Measurements from ENCODE around the gene SPINT2. TPM values are rescaled to one million over a fixed set of nuclear protein-coding genes. Genes with fewer than 3 reads are reported as not detected.

SPINT2 gene
- total and polyA plus RNA-seq, 2 of the 13 experiments (the other 11 are each of a cell fraction or from before 2014, with no cell fraction given): 0.31 to 0.77 TPM

- intact Hi-C loops (cut with micrococcal nuclease; ENCODE audit: unreplicated experiment): loop anchor here (5.0 kb wide), 1 partner anchor 69 kb away; no protein-coding TSS in a partner anchor
- H3K4me3 ChIP-seq (replicated peaks in 1 of 3; ENCODE audit: insufficient read depth in 1 of 3, low read depth in 2 of 3, low read length in 3 of 3): no peak overlapping the region
- no peaks in the 10 kb centered on the region for H3K79me2 ChIP-seq (ENCODE audit: insufficient read depth, low read length)
- no peaks in the 10 kb centered on the region for H3K9me3 ChIP-seq (ENCODE audit: low read length)
- ATAC-seq (no peak), FAIRE-seq (no peak), DNase-seq (ENCODE audit: low spot score) (no peak)
- no peak overlapping the region for H3K4me2 ChIP-seq (ENCODE audit: low read depth, low read length)
- BruUV-seq (replicated peaks): no TSS peak
- H3K27me3 ChIP-seq (ENCODE audit: control insufficient read depth in 1 of 2, insufficient read depth in 2 of 2, low read length in 2 of 2): peaks cover 4 to 20% of the 10 kb centered on the region in 2 experiments; a peak in 3 of 5 replicates
- no peak overlapping the region for H3K9ac ChIP-seq (ENCODE audit: insufficient read depth, low read depth, low read length)
- ChIA-PET POLR2A (no interaction called here), CTCF (ENCODE audit: low intra/inter-chr PET ratio, low total read pairs) (no interaction called here)
- H3K36me3 ChIP-seq (replicated peaks in 1 of 2; ENCODE audit: control insufficient read depth in 1 of 2, insufficient read depth in 2 of 2, low read length in 2 of 2): no peaks in the 10 kb centered on the region
- TF ChIP-seq, protein P1, sequence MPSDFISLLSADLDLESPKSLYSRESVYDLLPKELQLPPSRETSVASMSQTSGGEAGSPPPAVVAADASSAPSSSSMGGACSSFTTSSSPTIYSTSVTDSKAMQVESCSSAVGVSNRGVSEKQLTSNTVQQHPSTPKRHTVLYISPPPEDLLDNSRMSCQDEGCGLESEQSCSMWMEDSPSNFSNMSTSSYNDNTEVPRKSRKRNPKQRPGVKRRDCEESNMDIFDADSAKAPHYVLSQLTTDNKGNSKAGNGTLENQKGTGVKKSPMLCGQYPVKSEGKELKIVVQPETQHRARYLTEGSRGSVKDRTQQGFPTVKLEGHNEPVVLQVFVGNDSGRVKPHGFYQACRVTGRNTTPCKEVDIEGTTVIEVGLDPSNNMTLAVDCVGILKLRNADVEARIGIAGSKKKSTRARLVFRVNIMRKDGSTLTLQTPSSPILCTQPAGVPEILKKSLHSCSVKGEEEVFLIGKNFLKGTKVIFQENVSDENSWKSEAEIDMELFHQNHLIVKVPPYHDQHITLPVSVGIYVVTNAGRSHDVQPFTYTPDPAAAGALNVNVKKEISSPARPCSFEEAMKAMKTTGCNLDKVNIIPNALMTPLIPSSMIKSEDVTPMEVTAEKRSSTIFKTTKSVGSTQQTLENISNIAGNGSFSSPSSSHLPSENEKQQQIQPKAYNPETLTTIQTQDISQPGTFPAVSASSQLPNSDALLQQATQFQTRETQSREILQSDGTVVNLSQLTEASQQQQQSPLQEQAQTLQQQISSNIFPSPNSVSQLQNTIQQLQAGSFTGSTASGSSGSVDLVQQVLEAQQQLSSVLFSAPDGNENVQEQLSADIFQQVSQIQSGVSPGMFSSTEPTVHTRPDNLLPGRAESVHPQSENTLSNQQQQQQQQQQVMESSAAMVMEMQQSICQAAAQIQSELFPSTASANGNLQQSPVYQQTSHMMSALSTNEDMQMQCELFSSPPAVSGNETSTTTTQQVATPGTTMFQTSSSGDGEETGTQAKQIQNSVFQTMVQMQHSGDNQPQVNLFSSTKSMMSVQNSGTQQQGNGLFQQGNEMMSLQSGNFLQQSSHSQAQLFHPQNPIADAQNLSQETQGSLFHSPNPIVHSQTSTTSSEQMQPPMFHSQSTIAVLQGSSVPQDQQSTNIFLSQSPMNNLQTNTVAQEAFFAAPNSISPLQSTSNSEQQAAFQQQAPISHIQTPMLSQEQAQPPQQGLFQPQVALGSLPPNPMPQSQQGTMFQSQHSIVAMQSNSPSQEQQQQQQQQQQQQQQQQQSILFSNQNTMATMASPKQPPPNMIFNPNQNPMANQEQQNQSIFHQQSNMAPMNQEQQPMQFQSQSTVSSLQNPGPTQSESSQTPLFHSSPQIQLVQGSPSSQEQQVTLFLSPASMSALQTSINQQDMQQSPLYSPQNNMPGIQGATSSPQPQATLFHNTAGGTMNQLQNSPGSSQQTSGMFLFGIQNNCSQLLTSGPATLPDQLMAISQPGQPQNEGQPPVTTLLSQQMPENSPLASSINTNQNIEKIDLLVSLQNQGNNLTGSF (CRISPR knock-in tag; IDR thresholded peaks at IDR 0.05): no peak
- TF ChIP-seq ZKSCAN8 (CRISPR knock-in tag; IDR thresholded peaks at IDR 0.05; ENCODE audit: borderline replicate concordance): no peak
- TF ChIP-seq RFX3 (CRISPR knock-in tag; IDR thresholded peaks at IDR 0.05): no peak
- TF ChIP-seq ISX (CRISPR knock-in tag; conservative IDR thresholded peaks at IDR 0.05): no peak
- no peak for TF ChIP-seq ZNF747 (CRISPR knock-in tag; IDR thresholded peaks at IDR 0.05; ENCODE audit: borderline replicate concordance)
- TF ChIP-seq ZBTB7A (CRISPR knock-in tag; IDR thresholded peaks at IDR 0.05): no peak
- TF ChIP-seq HNRNPUL1 (IDR thresholded peaks at IDR 0.05; ENCODE audit: low read depth, low read length): no peak
- no peak for TF ChIP-seq ZBTB8A (CRISPR knock-in tag; IDR thresholded peaks at IDR 0.05; ENCODE audit: borderline replicate concordance, low read depth)
- TF ChIP-seq ZNF564 (CRISPR knock-in tag; IDR thresholded peaks at IDR 0.05): no peak
- TF ChIP-seq, protein P2, sequence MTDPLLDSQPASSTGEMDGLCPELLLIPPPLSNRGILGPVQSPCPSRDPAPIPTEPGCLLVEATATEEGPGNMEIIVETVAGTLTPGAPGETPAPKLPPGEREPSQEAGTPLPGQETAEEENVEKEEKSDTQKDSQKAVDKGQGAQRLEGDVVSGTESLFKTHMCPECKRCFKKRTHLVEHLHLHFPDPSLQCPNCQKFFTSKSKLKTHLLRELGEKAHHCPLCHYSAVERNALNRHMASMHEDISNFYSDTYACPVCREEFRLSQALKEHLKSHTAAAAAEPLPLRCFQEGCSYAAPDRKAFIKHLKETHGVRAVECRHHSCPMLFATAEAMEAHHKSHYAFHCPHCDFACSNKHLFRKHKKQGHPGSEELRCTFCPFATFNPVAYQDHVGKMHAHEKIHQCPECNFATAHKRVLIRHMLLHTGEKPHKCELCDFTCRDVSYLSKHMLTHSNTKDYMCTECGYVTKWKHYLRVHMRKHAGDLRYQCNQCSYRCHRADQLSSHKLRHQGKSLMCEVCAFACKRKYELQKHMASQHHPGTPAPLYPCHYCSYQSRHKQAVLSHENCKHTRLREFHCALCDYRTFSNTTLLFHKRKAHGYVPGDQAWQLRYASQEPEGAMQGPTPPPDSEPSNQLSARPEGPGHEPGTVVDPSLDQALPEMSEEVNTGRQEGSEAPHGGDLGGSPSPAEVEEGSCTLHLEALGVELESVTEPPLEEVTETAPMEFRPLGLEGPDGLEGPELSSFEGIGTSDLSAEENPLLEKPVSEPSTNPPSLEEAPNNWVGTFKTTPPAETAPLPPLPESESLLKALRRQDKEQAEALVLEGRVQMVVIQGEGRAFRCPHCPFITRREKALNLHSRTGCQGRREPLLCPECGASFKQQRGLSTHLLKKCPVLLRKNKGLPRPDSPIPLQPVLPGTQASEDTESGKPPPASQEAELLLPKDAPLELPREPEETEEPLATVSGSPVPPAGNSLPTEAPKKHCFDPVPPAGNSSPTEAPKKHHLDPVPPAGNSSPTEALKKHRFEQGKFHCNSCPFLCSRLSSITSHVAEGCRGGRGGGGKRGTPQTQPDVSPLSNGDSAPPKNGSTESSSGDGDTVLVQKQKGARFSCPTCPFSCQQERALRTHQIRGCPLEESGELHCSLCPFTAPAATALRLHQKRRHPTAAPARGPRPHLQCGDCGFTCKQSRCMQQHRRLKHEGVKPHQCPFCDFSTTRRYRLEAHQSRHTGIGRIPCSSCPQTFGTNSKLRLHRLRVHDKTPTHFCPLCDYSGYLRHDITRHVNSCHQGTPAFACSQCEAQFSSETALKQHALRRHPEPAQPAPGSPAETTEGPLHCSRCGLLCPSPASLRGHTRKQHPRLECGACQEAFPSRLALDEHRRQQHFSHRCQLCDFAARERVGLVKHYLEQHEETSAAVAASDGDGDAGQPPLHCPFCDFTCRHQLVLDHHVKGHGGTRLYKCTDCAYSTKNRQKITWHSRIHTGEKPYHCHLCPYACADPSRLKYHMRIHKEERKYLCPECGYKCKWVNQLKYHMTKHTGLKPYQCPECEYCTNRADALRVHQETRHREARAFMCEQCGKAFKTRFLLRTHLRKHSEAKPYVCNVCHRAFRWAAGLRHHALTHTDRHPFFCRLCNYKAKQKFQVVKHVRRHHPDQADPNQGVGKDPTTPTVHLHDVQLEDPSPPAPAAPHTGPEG (CRISPR knock-in tag; IDR thresholded peaks at IDR 0.05): no peak
- in situ Hi-C loops (cut with HindIII; ENCODE audit: extremely low pct_ligation_motif_present, low pct_unique_long_range_greater_than_20kb): no loop called here
- WGBS (ENCODE audit: low lambda C conversion rate): 45% methylated on average over 2 of the region's 5 CpGs
- no peaks in the 10 kb centered on the region for H4K20me1 ChIP-seq (ENCODE audit: insufficient read depth, low read length)
- no peak overlapping the region for H3K27ac ChIP-seq (ENCODE audit: extremely low read length, insufficient read depth, low read length)
- peaks cover 24% of the 10 kb centered on the region for H3K4me1 ChIP-seq (ENCODE audit: insufficient read depth, low read length)
- H2AFZ ChIP-seq (ENCODE audit: low read length): no peak overlapping the region
These were observed 10.6 kb upstream of the SPINT2 start for GRCh38 chr19:38253788-38254187.
